Caco-2 (cell line): ENCODE measurements around the gene TRPM2. TPM values are rescaled to one million over a fixed set of nuclear protein-coding genes. Genes with fewer than 3 reads are reported as not detected.

Experiments
- BruUV-seq: library from RNA; stranded (reverse); fragments of 400-500 nt; replicated peaks from 2 replicates; lab custom pipeline; 2021; lab: Mats Ljungman, UMichigan
- CTCF ChIA-PET: fragments of 300-600 bp; sonication (Branson Sonifier 250); formaldehyde crosslinking; loops from one replicate; lab custom pipeline; 2022; ENCODE audit warnings: antibody characterized with exemption; lab: Charles Lee
- POLR2A ChIA-PET: fragments of 300-600 bp; sonication (Branson Sonifier 250); formaldehyde crosslinking; loops from one replicate; lab custom pipeline; 2022; ENCODE audit warnings: antibody characterized with exemption; lab: Charles Lee
- DNase-seq, 2 experiments: peaks; one replicate each; pipeline versions ENCODE4 v3.0.0 to v3.0.0-alpha.2; 2020 to 2022
- H3K27me3 ChIP-seq: replicated peaks from 2 replicates; pipeline ENCODE4 v1.6.0; 2011; ENCODE audit warnings: low read length; ENCODE audit not compliant: control insufficient read depth, insufficient read depth
- H3K36me3 ChIP-seq: 2 replicates; pipeline ENCODE4 v1.5.1; 2011; ENCODE audit warnings: low read length; ENCODE audit not compliant: control insufficient read depth, insufficient read depth
- H3K4me1 ChIP-seq: fragments of 250-450 bp; sonication (Bioruptor Pico); 2 replicates; pipeline ENCODE4 v1.5.1; 2020; ENCODE audit warnings: mild to moderate bottlenecking
- H3K4me3 ChIP-seq: 2 replicates; pipeline ENCODE4 v1.5.1; 2011; ENCODE audit warnings: low read depth, mild to moderate bottlenecking, control low read depth, low read length
- H3K9me3 ChIP-seq: fragments of 250-450 bp; sonication (Bioruptor Pico); 2 replicates; pipeline ENCODE4 v1.5.1; 2020; ENCODE audit warnings: mild to moderate bottlenecking, moderate library complexity
- H3K27ac Mint-ChIP-seq: one replicate; pipeline ENCODE4 v1.8.0; 2022; ENCODE audit warnings: mixed read lengths; ENCODE audit not compliant: unreplicated experiment
- H3K27me3 Mint-ChIP-seq: one replicate; pipeline ENCODE4 v1.8.0; 2022; ENCODE audit warnings: mixed read lengths; ENCODE audit not compliant: insufficient read depth, unreplicated experiment
- H3K36me3 Mint-ChIP-seq: one replicate; pipeline ENCODE4 v1.8.0; 2022; ENCODE audit warnings: mild to moderate bottlenecking, mixed read lengths; ENCODE audit not compliant: insufficient read depth, unreplicated experiment
- H3K4me1 Mint-ChIP-seq: one replicate; pipeline ENCODE4 v1.8.0; 2022; ENCODE audit warnings: low read depth, mixed read lengths; ENCODE audit not compliant: unreplicated experiment
- H3K4me3 Mint-ChIP-seq: one replicate; pipeline ENCODE4 v1.8.0; 2022; ENCODE audit warnings: mild to moderate bottlenecking, moderate library complexity, mixed read lengths; ENCODE audit not compliant: unreplicated experiment
- H3K9me3 Mint-ChIP-seq: one replicate; pipeline ENCODE4 v1.8.0; 2022; ENCODE audit warnings: mixed read lengths; ENCODE audit not compliant: unreplicated experiment
- intact Hi-C: fragments of 100-400 bp; cut with micrococcal nuclease; formaldehyde crosslinking; loops from one replicate; pipeline ENCODE4 v1.10.0; 2022; ENCODE audit not compliant: unreplicated experiment
- total RNA-seq: library from RNA; stranded (reverse); gene quantifications from 2 replicates; pipeline ENCODE4 v1.2.3, GENCODE V29; 2022
- TF ChIP-seq, protein P1 (sequence below), 2 experiments: fragments of 200-600 bp in 1 of 2; IDR thresholded peaks; 1 replicate in 1 of 2; 2 replicates in 1 of 2; pipeline versions ENCODE4 v1.5.1 to v1.8.0; 2011 to 2022; ENCODE audit warnings: antibody characterized with exemption in 1 of 2, control low read depth in 1 of 2, inconsistent platforms in 1 of 2, low read depth in 1 of 2, low read length in 1 of 2, mild to moderate bottlenecking in 1 of 2, moderate library complexity in 1 of 2; ENCODE audit not compliant: insufficient read depth in 1 of 2, severe bottlenecking in 1 of 2, unreplicated experiment in 1 of 2

The TRPM2 gene
- total RNA-seq, 1 experiment from 2014 or later: 0.20 TPM

- no TSS peak for BruUV-seq
- Histone ChIP-seq H3K4me3 (no peak overlapping the region), H3K4me1 (peaks cover 33% of the 10 kb centered on the region), H3K9me3 (no peaks in the 10 kb centered on the region), H3K27me3 (no peaks in the 10 kb centered on the region), H3K36me3 (peaks cover 2% of the 10 kb centered on the region; the same call in 1 of the 2 replicates)
- no peak overlapping the region for H3K27ac Mint-ChIP-seq
- intact Hi-C loops: no loop called here
- CTCF ChIA-PET: no interaction called here
- H3K36me3 Mint-ChIP-seq: peaks cover 20% of the 10 kb centered on the region
- no peaks in the 10 kb centered on the region for H3K9me3 Mint-ChIP-seq
- no peaks in the 10 kb centered on the region for H3K27me3 Mint-ChIP-seq
- peaks cover 16% of the 10 kb centered on the region for H3K4me1 Mint-ChIP-seq
- no peak overlapping the region for H3K4me3 Mint-ChIP-seq
- no peak for DNase-seq
- POLR2A ChIA-PET: no interaction called here
- TF ChIP-seq, protein P1, sequence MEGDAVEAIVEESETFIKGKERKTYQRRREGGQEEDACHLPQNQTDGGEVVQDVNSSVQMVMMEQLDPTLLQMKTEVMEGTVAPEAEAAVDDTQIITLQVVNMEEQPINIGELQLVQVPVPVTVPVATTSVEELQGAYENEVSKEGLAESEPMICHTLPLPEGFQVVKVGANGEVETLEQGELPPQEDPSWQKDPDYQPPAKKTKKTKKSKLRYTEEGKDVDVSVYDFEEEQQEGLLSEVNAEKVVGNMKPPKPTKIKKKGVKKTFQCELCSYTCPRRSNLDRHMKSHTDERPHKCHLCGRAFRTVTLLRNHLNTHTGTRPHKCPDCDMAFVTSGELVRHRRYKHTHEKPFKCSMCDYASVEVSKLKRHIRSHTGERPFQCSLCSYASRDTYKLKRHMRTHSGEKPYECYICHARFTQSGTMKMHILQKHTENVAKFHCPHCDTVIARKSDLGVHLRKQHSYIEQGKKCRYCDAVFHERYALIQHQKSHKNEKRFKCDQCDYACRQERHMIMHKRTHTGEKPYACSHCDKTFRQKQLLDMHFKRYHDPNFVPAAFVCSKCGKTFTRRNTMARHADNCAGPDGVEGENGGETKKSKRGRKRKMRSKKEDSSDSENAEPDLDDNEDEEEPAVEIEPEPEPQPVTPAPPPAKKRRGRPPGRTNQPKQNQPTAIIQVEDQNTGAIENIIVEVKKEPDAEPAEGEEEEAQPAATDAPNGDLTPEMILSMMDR (IDR thresholded peaks at IDR 0.05; ENCODE audit: insufficient read depth in 1 of 2, low read depth in 1 of 2, low read length in 1 of 2, severe bottlenecking in 1 of 2, unreplicated experiment in 1 of 2): no peak
Observed at GRCh38 chr21:44305691-44306090, 47.7 kb upstream of the TRPM2 start.

GRCh38 chr21:44306936-44307704 lies 46.3 kb upstream of the TRPM2 start:
- H3K4me3 ChIP-seq: no peak overlapping the region
- POLR2A ChIA-PET: no interaction called here
- H3K36me3 ChIP-seq: peaks cover 2% of the 10 kb centered on the region; the same call in 1 of the 2 replicates
- no peak overlapping the region for H3K4me3 Mint-ChIP-seq
- peaks cover 20% of the 10 kb centered on the region for H3K4me1 ChIP-seq
- no peaks in the 10 kb centered on the region for H3K27me3 ChIP-seq
- peaks cover 34% of the 10 kb centered on the region for H3K36me3 Mint-ChIP-seq
- H3K4me1 Mint-ChIP-seq: peaks cover 16% of the 10 kb centered on the region
- intact Hi-C loops: no loop called here
- BruUV-seq: no TSS peak
- no peak for DNase-seq
- peak overlapping the region; percentile 42 for H3K27ac Mint-ChIP-seq
- CTCF ChIA-PET: no interaction called here
- no peaks in the 10 kb centered on the region for H3K27me3 Mint-ChIP-seq
- no peaks in the 10 kb centered on the region for H3K9me3 Mint-ChIP-seq
- no peaks in the 10 kb centered on the region for H3K9me3 ChIP-seq
- TF ChIP-seq, protein P1 (IDR thresholded peaks at IDR 0.05; ENCODE audit: insufficient read depth in 1 of 2, low read depth in 1 of 2, low read length in 1 of 2, severe bottlenecking in 1 of 2, unreplicated experiment in 1 of 2): no peak

- H3K27me3 Mint-ChIP-seq: no peaks in the 10 kb centered on the region
- H3K27ac Mint-ChIP-seq: no peak overlapping the region
- TF ChIP-seq, protein P1 (IDR thresholded peaks at IDR 0.05; ENCODE audit: insufficient read depth in 1 of 2, low read depth in 1 of 2, low read length in 1 of 2, severe bottlenecking in 1 of 2, unreplicated experiment in 1 of 2): no peak
- no peak for DNase-seq
- H3K9me3 Mint-ChIP-seq: no peaks in the 10 kb centered on the region
- ChIA-PET CTCF (no interaction called here), POLR2A (no interaction called here)
- no peaks in the 10 kb centered on the region for H3K4me1 Mint-ChIP-seq
- H3K36me3 Mint-ChIP-seq: peaks cover 44% of the 10 kb centered on the region
- no peaks in the 10 kb centered on the region for H3K27me3 ChIP-seq
- no peaks in the 10 kb centered on the region for H3K9me3 ChIP-seq
- no TSS peak for BruUV-seq
- no peak overlapping the region for H3K4me3 ChIP-seq
- intact Hi-C loops: no loop called here
- H3K36me3 ChIP-seq: no peaks in the 10 kb centered on the region
- H3K4me1 ChIP-seq: no peaks in the 10 kb centered on the region
- no peak overlapping the region for H3K4me3 Mint-ChIP-seq
Observed at GRCh38 chr21:44310628-44311507, 42.6 kb upstream of the TRPM2 start.
